GM21367 (cell line): ENCODE data around the gene BAZ2B.

Experiments
- ATAC-seq: cut with Tn5 transposase; IDR thresholded peaks from one replicate; pipeline ENCODE4 v1.9.1; 2021; ENCODE audit not compliant: unreplicated experiment

BAZ2B gene

DNA sequence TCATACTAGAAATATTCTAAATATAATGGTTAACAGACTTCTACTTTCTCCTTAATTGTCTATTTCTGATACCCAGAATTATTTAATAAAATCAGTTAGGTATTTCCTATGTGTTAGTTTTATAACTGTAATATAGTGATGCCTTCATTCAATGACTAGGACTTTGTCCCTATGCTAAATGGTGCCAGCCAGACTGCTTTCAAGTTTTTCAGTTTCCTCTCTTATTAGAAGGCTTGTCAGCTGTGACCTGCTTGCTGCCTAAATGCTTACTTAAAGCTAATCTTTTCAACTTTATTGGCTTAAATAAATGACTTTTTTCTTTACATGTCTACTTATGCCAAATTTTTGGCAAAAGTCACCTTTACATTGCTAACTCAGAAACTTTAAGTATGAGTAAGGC lies 30.7 kb downstream of the BAZ2B start:
- no peak for ATAC-seq

DNA sequence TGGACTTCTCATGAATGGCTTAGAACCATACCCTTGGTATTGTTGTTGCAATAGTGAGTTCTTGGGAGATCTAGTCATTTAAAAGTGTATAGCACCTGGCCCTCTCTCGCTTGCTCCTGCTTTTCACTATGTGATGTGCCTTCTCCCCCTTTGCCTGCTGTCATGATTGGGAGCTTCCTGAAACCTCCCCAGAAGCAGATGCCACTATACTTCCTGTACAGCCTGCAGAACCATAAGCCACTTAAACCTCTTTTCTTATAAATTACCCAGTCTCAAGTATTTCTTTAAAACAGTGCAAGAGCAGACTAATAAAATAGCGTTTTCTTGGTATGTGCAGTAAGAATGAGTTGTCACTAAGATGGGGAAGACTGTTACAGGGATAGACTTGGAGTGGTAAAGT lies 31.6 kb downstream of the BAZ2B start:
- no peak for ATAC-seq

DNA sequence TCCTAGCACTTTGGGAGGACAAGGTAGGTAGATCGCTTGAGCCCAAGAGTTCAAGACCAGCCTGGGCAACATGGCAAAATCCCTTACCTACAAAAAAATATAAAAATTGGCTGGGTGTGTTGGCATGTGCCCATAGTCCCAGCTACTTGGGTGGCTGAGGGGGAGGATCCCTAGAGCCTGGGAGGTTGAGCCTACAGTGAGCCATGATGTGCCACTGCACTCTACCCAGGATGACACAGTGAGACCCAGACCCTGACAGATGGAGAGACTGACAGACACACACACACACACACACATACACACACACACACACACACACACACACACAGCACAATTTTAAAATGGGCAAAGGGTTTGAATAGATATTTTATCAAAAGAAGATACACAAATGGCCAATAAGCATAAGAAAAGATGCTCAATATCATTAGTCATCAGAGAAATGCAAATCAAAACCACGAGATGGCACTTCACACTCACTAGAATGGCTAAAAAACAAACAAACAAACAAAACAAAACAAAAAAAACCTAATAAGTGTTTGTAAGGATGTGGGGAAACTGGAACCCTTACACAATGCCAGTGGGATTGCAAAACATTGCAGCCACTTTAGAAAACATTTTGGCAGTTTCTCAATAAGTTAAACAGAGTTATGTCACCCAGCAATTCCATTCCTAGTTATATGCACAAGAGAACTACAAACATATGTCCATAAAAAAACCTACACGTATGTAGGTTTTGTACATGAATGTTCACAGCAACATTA lies 42.3 kb downstream of the BAZ2B start:
- no peak for ATAC-seq

DNA sequence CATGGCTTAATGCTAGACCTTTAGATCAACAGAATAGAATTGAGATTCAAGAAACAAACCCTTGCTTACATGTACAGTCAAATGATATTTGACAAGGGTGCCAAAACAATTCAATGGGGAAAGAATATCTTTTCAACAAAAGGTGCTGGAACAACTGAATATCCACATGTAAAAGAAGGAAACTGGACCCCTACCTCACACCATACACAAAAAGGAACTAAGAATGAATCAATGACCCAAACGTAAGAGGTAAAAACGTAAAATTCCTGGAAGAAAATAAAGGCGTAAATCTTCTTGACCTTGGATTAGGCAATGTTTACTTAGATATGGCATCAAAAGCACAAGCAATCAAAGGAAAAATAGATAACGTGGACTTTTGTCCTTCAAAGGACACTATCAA lies 43.1 kb downstream of the BAZ2B start:
- ATAC-seq = no peak

DNA sequence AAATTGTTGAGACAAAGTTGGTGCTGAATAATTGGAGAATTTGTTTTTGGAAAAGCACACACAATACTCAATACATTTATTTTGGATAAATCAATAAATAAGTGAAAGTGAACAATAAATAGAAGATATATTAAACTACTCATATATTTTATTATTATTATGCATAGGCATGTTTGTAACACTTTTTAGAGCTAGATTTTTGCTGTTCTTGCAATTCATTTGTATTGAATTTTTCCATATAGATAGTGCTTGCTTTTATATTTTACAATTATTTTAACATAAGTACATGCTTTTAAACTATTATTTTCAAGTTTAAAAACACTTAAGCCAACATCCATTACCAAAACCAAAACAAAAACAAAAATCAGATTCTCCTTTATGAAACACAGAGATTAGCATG lies 43.9 kb downstream of the BAZ2B start:
- ATAC-seq = no peak

DNA sequence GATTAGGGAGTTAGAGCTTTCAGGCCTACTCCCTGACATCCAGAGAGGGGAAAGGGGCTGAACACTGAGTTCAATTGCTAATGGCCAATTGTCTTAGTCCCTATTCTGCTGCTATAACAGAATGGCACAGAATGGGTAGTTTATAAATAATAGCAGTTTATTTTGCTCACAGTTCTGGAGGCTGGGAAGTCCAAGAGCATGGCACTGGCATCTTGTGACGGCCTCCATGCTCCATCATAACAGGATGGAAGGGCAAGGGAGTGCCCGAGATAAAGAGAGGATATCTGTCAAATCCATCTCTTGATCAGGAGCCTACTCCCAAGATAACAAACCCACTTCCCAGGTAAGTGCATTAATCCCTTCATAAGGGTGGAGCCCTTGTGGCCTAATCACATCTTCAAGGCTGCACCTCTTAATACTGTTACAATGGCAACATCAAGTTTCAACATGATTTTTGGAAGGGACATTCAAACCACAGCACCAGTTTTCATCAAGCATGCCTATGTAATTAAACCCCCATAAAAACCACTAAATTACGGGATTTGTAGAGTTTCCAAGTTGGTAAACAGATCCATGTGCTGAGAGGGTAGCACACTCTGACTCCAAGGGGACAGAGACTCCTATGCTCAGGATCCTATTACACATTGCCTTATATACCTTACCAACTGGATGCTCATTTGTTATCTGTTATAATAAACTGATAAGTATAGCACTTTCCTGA lies 44.6 kb downstream of the BAZ2B start:
- no peak for ATAC-seq

DNA sequence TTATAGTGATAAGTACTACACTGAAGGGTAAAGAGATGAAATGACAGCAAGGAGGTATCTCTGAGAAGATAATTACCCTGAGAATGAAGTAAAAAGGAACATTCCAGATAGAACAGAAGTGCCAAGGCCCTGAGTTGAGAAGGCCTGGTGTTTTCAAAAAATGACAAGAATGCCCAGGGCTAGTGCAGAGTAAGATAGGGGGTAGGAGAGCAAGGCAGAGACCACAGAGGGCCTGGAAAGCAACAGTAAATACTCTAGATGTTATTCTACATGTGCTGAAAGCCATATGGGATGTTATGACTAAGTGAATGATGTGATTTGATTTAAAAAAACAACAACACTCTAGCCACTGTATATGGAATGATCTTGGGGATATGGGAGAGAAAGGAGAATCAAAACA lies 52.3 kb downstream of the BAZ2B start:
- no peak for ATAC-seq

DNA sequence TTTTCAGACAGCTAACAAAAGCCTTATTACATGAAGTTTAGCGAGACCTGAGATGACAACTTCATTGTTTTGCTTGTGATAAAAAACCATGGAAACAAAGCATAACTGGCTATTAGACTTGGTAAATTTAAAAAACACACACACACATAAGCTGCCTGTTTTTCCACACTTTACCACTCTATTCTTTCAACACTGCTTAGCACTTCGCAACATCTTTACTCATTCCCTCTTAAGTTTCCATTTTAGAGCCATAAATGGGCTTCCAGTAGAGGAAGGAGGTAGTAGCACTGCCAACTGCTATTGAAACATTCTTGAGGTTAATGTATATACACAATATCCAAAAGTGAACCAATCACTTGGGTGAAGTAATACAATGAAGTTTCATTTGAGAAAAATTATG lies 54.1 kb downstream of the BAZ2B start:
- no peak for ATAC-seq

DNA sequence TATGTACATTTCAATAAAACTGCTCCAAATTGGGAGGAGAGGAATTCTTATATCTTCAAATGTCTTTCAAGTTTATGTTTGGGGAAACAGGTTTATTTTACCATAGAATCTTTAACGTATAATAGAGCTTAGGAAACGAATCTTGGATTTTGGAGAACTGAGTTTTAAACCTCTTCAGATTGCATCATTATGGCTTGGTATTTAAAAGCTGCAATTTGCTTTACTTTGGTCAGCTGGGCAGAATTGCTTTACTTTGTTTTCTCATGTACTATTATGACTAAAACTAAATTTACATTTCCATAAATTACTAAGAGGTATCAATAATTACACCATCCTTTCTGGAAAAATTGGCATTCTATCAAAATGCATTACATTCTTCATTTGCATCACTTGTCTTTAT lies 54.6 kb downstream of the BAZ2B start:
- no peak for ATAC-seq

DNA sequence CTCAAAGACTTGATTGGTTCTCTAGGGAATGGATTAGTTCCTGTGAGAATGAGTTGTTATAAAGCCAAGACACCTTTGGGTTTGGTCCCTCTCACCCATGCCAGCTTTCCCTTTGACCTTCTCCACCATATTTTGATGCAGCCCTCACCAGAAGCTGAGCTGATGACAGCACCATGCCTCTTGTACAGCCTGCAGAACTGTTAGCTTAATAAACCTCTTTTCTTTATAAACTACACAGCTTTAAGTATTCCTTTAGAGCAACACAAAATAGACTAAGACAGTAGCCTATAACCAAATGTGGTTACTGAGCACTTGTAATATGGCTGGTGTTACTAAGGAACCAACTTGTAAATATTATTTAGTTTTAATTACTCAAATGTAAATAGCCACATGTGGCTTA lies 55.1 kb downstream of the BAZ2B start:
- ATAC-seq = no peak

DNA sequence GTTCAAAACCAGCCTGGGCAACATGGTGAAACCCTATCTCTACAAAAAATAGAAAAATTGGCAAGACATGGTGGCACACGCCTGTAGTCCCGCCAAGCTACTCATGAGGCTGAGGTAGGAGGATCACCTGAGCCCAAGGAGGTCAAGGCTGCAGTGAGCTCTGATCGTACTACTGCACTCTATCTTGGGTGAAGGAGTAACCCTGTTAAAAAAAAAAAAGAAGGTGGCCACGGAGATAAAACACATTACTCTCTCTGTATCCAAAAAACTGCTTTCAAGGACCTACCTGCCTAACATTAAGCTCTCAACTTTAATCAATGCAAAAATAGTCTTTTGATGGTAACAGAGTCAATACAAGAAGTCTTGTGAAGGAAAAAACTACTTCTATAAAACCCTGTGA lies 57.3 kb downstream of the BAZ2B start:
- no peak for ATAC-seq

DNA sequence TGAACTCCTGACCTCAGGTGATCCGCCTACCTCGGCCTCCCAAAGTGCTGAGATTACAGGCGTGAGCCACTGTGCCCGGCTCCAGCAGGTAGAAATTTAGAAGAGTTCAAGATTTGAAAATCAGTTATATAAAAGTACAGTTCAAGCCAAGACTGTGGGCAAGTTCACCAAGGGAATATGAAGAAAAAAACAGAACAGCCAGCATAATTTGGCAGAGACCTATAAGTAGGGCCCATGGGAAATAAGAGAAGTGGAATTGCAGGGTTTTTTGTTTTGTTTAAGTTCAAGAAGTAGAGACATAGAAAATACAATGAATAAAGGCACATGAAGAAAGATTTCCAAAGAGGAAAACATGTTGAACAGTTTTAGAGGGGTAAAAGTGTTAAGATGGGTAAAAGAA lies 57.9 kb downstream of the BAZ2B start:
- ATAC-seq = no peak

DNA sequence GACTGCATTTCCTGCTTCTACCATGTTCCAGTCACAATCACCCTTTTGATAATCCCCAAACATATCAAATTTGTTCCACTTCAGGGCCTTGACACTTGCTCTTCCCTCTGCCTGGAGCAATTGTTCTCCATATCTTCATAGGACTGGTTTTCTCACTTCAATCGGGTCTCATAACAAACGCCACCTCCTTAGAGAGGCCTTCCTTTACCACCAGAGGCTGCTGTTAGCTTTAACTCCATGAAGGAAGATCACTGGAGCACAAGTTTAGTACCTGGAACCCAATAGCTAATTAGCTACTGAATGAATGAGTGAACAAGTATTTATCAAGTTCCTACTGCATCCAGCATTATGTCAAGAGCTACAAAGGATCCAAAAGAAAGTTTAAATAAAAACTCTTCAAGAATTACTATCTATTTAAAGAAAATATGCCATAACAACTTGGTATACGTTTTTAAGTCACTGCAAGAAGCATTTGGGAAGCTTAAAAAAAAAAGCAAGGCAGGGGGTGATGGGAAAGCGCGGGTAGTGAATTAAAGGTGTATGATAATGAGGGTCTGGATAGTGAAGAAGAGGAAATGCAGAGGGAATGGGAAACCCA lies 58.8 kb downstream of the BAZ2B start:
- no peak for ATAC-seq

DNA sequence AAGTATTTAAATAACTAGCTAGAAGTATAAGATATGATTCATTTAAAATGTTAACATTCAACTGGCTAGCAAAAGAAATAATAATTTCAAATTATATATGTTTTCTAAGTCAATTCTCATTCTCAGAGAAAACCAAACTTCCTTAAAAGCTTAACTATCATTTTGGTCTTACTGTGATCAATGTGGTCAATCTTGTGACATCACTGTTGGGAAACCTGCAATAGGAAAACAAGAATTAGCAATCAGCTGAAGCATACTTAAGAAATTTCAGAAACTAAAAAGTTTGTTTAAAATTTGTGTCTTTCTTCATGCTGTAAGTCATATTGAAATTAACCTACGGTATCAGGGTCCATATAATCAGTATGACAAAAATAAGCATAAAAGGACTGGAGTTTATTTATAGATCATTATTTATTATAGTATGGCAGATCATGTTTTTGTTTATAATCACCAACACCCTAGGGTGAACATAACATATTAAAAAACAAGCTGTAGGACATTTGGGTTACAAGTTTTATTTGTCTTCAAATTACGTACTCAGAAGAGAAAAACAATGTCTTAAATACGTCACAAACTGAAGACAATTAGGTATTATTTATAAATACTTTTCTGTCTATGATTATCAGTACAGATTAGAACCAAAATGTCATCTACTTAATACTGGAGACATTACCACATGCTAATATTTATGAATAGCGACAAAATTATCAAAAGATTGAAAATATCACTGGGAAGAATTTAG lies 60.5 kb downstream of the BAZ2B start:
- ATAC-seq = no peak

DNA sequence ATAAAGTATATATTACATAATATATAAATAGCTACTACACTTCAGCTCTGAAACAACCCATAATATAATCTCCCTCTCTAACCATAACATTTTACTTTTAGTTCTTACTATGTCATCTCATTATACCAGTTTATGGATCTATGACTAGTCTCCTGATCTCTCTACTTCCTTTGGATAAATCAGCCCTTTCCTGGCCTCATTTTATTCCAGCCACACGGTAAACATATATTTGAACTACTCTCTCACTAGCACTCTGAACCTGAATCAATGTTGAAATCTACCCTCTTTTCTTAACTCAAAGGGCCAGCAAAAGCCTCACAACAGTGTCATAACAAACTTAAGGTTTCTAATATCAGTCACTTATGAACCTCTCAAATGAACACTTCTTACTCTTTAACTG lies 62.6 kb downstream of the BAZ2B start:
- no peak for ATAC-seq

DNA sequence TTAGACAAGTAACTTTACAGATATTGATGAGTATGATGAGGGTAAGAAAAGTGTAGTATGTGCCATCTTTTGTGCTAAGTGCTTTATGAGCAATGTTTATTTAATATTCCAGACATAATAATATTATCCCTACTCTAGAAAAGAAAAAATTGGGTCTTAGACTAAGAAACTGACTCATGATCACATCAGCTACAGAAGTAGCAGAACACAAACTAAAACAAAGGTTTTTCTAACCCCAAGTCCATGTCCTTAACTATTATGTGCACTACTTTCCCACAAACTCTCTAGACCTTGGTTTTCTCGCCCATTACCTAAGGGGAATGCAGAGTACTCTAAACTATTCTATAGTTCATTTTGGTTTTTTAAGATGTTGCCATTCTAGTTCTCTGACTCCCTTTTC lies 64.5 kb downstream of the BAZ2B start:
- ATAC-seq = no peak

DNA sequence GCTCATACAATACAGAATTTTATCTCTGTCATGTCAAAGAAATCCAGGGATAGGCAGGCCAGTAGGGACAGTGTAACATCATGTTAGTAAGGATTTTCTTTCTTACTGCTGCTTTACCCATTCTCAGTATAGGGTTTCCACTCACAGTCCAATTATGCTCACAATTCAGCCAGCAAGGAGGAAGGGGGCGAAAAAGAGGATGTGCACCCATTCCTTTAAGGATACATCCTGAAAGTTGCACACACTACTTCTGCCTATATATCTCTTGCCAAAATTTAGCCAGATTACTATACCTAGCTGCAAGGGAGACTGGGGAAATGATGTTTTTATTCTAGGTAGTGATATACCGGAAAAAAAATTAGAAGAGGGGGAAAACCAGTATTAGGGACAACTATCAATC lies 66.1 kb downstream of the BAZ2B start:
- no peak for ATAC-seq

DNA sequence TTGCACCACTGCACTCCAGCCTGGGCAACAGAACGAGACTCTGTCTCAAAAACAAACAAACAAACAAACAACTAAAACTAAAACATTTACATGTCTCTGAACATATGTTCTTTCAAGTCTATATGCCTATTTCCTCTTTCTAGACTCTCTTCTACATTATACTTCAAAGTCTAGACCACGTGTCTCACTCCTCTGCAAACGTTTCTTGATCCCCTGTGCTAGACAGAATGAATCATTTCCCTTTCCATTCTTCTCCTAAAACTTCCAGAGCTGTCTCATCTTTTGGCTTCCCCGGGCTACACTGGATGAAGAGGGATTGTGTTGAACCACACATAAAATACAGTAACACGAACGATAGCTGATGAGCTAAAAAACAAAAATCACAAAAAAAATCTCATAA lies 67.1 kb downstream of the BAZ2B start:
- no peak for ATAC-seq

DNA sequence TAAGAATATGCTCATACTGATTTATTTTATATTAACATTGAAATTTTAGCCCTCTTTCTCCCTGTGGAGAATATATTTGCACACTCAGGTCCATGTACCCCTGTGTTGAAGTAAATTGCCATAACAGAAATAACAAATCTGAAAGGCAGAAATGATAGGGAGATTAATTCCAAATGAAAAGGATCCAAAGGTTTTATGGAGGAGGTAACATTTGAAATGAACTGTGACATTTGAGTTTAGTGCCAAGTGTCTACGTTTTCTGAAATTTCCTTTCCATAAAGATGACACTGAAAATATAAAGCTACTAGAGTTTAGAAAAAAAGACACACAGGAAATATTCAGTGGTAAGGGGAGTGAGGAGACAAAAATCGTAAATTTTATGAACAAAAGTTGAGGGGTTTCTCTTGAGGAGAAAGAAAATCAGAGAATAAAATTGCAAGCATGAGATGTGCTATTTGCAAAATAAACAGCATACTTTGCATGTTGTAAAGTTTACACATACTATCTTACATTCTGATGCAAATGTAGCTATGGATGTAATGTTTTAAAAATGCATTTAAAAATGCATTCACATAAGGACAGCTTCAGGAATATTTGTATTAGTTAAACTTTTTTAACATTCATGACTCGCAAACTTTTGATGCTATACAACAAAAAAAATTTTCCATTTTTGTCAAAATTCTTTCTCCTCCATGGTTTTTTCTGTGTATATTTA lies 69.5 kb downstream of the BAZ2B start:
- no peak for ATAC-seq

DNA sequence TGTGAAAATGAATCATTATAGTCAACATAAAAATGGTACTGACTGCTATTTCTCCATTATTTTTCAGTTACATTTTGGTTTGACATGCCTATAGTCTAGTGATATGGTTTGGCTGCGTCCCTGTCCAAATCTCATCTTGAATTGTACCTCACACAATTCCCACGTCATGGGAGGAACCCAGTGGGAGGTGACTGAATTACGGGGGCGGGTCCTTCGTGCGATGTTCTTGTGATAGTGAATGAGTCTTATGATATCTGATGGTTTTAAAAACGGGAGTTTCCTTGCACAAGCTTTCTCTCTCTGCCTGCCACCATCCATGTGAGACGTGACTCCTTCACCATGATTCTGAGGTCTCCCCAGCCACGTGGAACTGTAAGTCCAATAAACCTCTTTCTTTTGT lies 70.3 kb downstream of the BAZ2B start:
- ATAC-seq = no peak

DNA sequence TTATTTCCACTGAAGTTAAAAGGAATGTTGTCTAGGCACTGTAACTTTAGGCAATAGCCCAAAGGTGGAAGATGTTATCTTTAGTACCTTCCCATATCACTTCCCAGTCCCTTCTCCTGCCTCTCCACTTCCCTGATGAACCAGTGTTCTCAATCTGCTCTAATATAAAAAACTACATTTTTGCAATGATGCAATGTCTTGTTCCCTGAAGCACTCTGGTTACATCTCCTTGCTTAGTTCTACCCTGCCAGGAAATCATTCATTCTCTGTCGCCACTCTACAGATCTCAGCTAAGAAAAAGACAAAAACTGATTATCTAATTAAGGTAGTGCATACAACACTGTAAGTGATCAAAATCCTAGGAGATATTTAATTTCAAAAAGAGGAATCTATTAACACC lies 71.3 kb downstream of the BAZ2B start:
- ATAC-seq = no peak
